Measurements from ENCODE around the gene CADPS2. TPM values are rescaled to one million over a fixed set of nuclear protein-coding genes. Genes with fewer than 3 reads are reported as not detected.

Gene CADPS2
- total and polyA plus RNA-seq, 2 donors (not counting 3 experiments of a cell fraction or from before 2014, with no cell fraction given), result 9.5 to 22.6 TPM

DNA sequence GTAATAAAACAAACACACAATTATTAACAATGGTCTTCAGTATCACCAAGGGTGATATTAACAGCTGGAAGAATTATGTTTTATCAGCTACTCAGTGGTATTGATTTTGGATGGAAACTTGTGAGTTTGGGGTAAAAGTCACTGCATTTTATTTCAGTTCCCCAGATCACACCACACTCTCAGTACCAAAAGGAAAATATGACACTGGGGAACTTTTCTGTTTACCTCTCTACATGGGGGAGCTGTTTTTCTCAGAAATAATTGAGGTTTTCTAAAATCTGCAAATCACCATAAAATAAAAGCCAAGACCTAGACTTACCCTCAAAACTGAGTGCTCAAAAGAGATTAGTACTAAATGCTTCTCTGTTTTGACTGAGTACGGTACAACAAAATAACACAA, 483.1 kb downstream of the CADPS2 start:
- H3K4me1 ChIP-seq (ENCODE audit: control insufficient read depth, extremely low read depth, insufficient read depth, low read length), result no peaks in the 10 kb centered on the region
- no peak overlapping the region for H2AFZ ChIP-seq (ENCODE audit: low read depth, low read length)
- H3K4me3 ChIP-seq (replicated peaks in 1 of 3; ENCODE audit: insufficient read depth in 1 of 3, low read depth in 1 of 3, low read length in 3 of 3), result no peak overlapping the region
- dilution Hi-C loops (cut with MboI; ENCODE audit: extremely low pct_ligation_motif_present, low sequenced_read_pairs), result no loop called here
- DNase-seq (ENCODE audit: low read depth, low spot score) (no peak), FAIRE-seq (no peak)
- H3K9me1 ChIP-seq (replicated peaks; ENCODE audit: control insufficient read depth, extremely low read depth, insufficient read depth, low read length), result no peaks in the 10 kb centered on the region
- ChIA-PET CTCF (no interaction called here), POLR2A (no interaction called here)
- intact Hi-C loops (cut with micrococcal nuclease), result loop anchor here (2.0 kb wide), 1 partner anchor 68 kb away; no protein-coding TSS in a partner anchor
- H3K9ac ChIP-seq (replicated peaks; ENCODE audit: extremely low read depth, insufficient read depth, low read length), result no peak overlapping the region
- H3K4me2 ChIP-seq (ENCODE audit: insufficient read depth, low read length), result no peak overlapping the region
- H3K27me3 ChIP-seq (ENCODE audit: control insufficient read depth in 2 of 2, insufficient read depth in 2 of 2, low read length in 2 of 2), result no peaks in the 10 kb centered on the region
- no peaks in the 10 kb centered on the region for H3K79me2 ChIP-seq (ENCODE audit: control insufficient read depth, insufficient read depth, low read length)
- no TSS peak for BruUV-seq (replicated peaks)
- no peaks in the 10 kb centered on the region for H3K36me3 ChIP-seq (ENCODE audit: control insufficient read depth in 2 of 2, extremely low read depth in 1 of 2, insufficient read depth in 2 of 2, low read length in 2 of 2)
- H3K27ac ChIP-seq (ENCODE audit: insufficient read depth, low read depth, low read length), result no peak overlapping the region
- H4K20me1 ChIP-seq (replicated peaks; ENCODE audit: control insufficient read depth, extremely low read depth, insufficient read depth, low read length), result no peaks in the 10 kb centered on the region
- TF ChIP-seq EZH2 (IDR thresholded peaks at IDR 0.05; ENCODE audit: borderline replicate concordance, low read depth, low read length, severe bottlenecking) (no peak), JUN (IDR thresholded peaks at IDR 0.05; ENCODE audit: borderline replicate concordance, insufficient read depth, insufficient read length, low read depth) (no peak), POLR2AphosphoS5 (IDR thresholded peaks at IDR 0.05; ENCODE audit: insufficient read depth, low read depth, low read length) (no peak)
- TF ChIP-seq, protein P1, sequence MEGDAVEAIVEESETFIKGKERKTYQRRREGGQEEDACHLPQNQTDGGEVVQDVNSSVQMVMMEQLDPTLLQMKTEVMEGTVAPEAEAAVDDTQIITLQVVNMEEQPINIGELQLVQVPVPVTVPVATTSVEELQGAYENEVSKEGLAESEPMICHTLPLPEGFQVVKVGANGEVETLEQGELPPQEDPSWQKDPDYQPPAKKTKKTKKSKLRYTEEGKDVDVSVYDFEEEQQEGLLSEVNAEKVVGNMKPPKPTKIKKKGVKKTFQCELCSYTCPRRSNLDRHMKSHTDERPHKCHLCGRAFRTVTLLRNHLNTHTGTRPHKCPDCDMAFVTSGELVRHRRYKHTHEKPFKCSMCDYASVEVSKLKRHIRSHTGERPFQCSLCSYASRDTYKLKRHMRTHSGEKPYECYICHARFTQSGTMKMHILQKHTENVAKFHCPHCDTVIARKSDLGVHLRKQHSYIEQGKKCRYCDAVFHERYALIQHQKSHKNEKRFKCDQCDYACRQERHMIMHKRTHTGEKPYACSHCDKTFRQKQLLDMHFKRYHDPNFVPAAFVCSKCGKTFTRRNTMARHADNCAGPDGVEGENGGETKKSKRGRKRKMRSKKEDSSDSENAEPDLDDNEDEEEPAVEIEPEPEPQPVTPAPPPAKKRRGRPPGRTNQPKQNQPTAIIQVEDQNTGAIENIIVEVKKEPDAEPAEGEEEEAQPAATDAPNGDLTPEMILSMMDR (IDR thresholded peaks at IDR 0.05; ENCODE audit: extremely low read depth in 1 of 2, insufficient read depth in 1 of 2, low read depth in 1 of 2, low read length in 2 of 2), result no peak
- H3K9me3 ChIP-seq (replicated peaks; ENCODE audit: control insufficient read depth, insufficient read depth, low read length), result no peaks in the 10 kb centered on the region

DNA sequence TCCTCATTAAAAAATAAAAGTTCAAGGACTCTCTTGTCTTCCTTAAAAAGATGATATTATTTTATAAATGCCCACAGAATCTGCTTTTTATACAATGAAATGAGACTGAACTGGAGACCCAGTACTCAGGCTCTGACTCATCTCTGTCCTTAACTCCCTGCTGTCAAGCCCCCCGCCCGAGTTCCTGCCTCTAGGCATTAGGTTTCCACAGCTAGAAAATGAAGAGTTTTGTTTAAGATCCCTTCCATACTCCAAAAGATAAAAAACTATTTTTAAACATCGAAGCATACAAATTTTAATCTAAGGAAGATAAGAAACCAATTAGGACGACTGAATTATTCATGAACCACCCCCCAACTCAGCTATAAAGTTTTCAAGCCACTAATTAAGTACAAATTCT, 484.0 kb downstream of the CADPS2 start:
- H3K79me2 ChIP-seq (ENCODE audit: control insufficient read depth, insufficient read depth, low read length), result no peaks in the 10 kb centered on the region
- H3K9me1 ChIP-seq (replicated peaks; ENCODE audit: control insufficient read depth, extremely low read depth, insufficient read depth, low read length), result no peaks in the 10 kb centered on the region

More for the DNA sequence above, 484.0 kb downstream of the CADPS2 start:
- ChIA-PET POLR2A (no interaction called here), CTCF (no interaction called here)
- H3K27me3 ChIP-seq (ENCODE audit: control insufficient read depth in 2 of 2, insufficient read depth in 2 of 2, low read length in 2 of 2), result no peaks in the 10 kb centered on the region
- BruUV-seq (replicated peaks), result no TSS peak
- dilution Hi-C loops (cut with MboI; ENCODE audit: extremely low pct_ligation_motif_present, low sequenced_read_pairs) (no loop called here), intact Hi-C loops (cut with micrococcal nuclease) (loop anchor here (2.0 kb wide), 1 partner anchor 67 kb away; no protein-coding TSS in a partner anchor)
- no peaks in the 10 kb centered on the region for H4K20me1 ChIP-seq (replicated peaks; ENCODE audit: control insufficient read depth, extremely low read depth, insufficient read depth, low read length)
- no peak for FAIRE-seq
- TF ChIP-seq POLR2AphosphoS5 (IDR thresholded peaks at IDR 0.05; ENCODE audit: insufficient read depth, low read depth, low read length) (no peak), JUN (IDR thresholded peaks at IDR 0.05; ENCODE audit: borderline replicate concordance, insufficient read depth, insufficient read length, low read depth) (no peak), POLR2A (IDR thresholded peaks at IDR 0.05; ENCODE audit: low read depth, low read length) (no peak)
- TF ChIP-seq, protein P1 (IDR thresholded peaks at IDR 0.05; ENCODE audit: extremely low read depth in 1 of 2, insufficient read depth in 1 of 2, low read depth in 1 of 2, low read length in 2 of 2), result no peak
- no peak for DNase-seq (ENCODE audit: low read depth, low spot score)
- H3K9me3 ChIP-seq (replicated peaks; ENCODE audit: control insufficient read depth, insufficient read depth, low read length), result no peaks in the 10 kb centered on the region
- no peaks in the 10 kb centered on the region for H3K36me3 ChIP-seq (ENCODE audit: control insufficient read depth in 2 of 2, extremely low read depth in 1 of 2, insufficient read depth in 2 of 2, low read length in 2 of 2)
- no peaks in the 10 kb centered on the region for H3K4me1 ChIP-seq (ENCODE audit: control insufficient read depth, extremely low read depth, insufficient read depth, low read length)
- no peak overlapping the region for H3K27ac ChIP-seq (ENCODE audit: insufficient read depth, low read depth, low read length)
- no peak overlapping the region for H3K4me3 ChIP-seq (replicated peaks in 1 of 3; ENCODE audit: insufficient read depth in 1 of 3, low read depth in 1 of 3, low read length in 3 of 3)
- H3K4me2 ChIP-seq (ENCODE audit: insufficient read depth, low read length), result no peak overlapping the region
- H2AFZ ChIP-seq (ENCODE audit: low read depth, low read length), result no peak overlapping the region
- no peak overlapping the region for H3K9ac ChIP-seq (replicated peaks; ENCODE audit: extremely low read depth, insufficient read depth, low read length)
